ENCODE results near the gene RPL18A. TPM values are rescaled to one million over a fixed set of nuclear protein-coding genes. Genes with fewer than 3 reads are reported as not detected.

RPL18A gene
- total RNA-seq, 1 experiment from 2014 or later: 2,837 TPM

GRCh38 chr19:17855280-17856152 is 4.2 kb upstream of the RPL18A start:
- peak; percentile 99 for TF ChIP-seq CTCF (conservative IDR thresholded peaks at IDR 0.05)
- no peaks in the 10 kb centered on the region for H3K4me1 ChIP-seq (ENCODE audit: insufficient read depth, low read length)
- H3K27ac ChIP-seq (ENCODE audit: insufficient read length, low read depth, low read length): no peak overlapping the region
- no peak overlapping the region for H3K14ac ChIP-seq (ENCODE audit: insufficient read depth, low read length)
- H3K9me3 ChIP-seq (ENCODE audit: control insufficient read depth, low read depth, low read length): no peaks in the 10 kb centered on the region
- peak; percentile 88 for DNase-seq
- peaks cover 5% of the 10 kb centered on the region in 2 experiments; a peak in 4 of 5 replicates for H3K9me3 Mint-ChIP-seq
- H4K5ac ChIP-seq (ENCODE audit: insufficient read length, low read depth, low read length): no peak overlapping the region
- no peak overlapping the region for H3K23ac ChIP-seq (ENCODE audit: insufficient read length, low read depth, low read length)
- H3K4me2 ChIP-seq (ENCODE audit: insufficient read depth, insufficient read length, low read length): no peak overlapping the region
- H2BK20ac ChIP-seq (ENCODE audit: low read depth, low read length, poor library complexity, severe bottlenecking): no peak overlapping the region
- H2AFZ ChIP-seq (ENCODE audit: low read length): no peak overlapping the region
- H2AK5ac ChIP-seq (ENCODE audit: insufficient read length, low read length): no peak overlapping the region
- no peak overlapping the region for H3K9ac ChIP-seq (ENCODE audit: extremely low read depth, insufficient read length, low read length)
- H3K79me2 ChIP-seq (ENCODE audit: insufficient read depth, low read length): peaks cover 6% of the 10 kb centered on the region; the same call in 1 of the 2 replicates
- H3K79me1 ChIP-seq (ENCODE audit: insufficient read depth, low read depth, low read length, poor library complexity, severe bottlenecking): no peaks in the 10 kb centered on the region
- H3K27me3 Mint-ChIP-seq (ENCODE audit: low read depth): peaks cover 14% of the 10 kb centered on the region
- H3K27ac Mint-ChIP-seq: no peak overlapping the region
- no peak overlapping the region for H3K4ac ChIP-seq (ENCODE audit: low read depth, low read length)
- no peak overlapping the region for H4K91ac ChIP-seq (ENCODE audit: insufficient read length, low read depth, low read length)
- H3K23me2 ChIP-seq (ENCODE audit: insufficient read length, low read depth, low read length, poor library complexity, severe bottlenecking): peaks cover under 1% of the 10 kb centered on the region
- H2BK5ac ChIP-seq (ENCODE audit: insufficient read length, low read length): no peak overlapping the region
- no peak overlapping the region for H3K56ac ChIP-seq (ENCODE audit: insufficient read length, low read depth, low read length)
- no peak overlapping the region for H3K4me3 Mint-ChIP-seq
- no peaks in the 10 kb centered on the region for H4K20me1 ChIP-seq (ENCODE audit: control insufficient read depth, insufficient read depth, insufficient read length)
- H3K27me3 ChIP-seq (ENCODE audit: insufficient read depth, low read length): no peaks in the 10 kb centered on the region
- no peak overlapping the region for H2BK15ac ChIP-seq (ENCODE audit: low read depth, low read length)
- no peak overlapping the region for H2BK120ac ChIP-seq (ENCODE audit: low read depth, low read length, poor library complexity, severe bottlenecking)
- WGBS (ENCODE audit: extremely low coverage, insufficient read length, low lambda C conversion rate): no CpG with 5 or more reads among the region's 29 CpGs
- H2BK12ac ChIP-seq (ENCODE audit: insufficient read length, low read depth, low read length): no peak overlapping the region
- peaks cover 8 to 11% (median 10%) of the 10 kb centered on the region in 3 experiments; a peak in 6 of 7 replicates for H3K36me3 Mint-ChIP-seq (ENCODE audit: insufficient read depth in 1 of 3, low read depth in 3 of 3)
- peaks cover 6 to 10% of the 10 kb centered on the region in 2 experiments for H3K4me1 Mint-ChIP-seq
- no peak overlapping the region for H4K8ac ChIP-seq (replicated peaks; ENCODE audit: insufficient read length, low read depth, low read length)
- no peak overlapping the region for H3K18ac ChIP-seq (ENCODE audit: insufficient read length, low read depth, low read length)
- no peak overlapping the region for H3T11ph ChIP-seq (ENCODE audit: low read length)

Data from H9 (cell line).